Activated CD8-positive, alpha-beta T cell treated with anti-CD3 and anti-CD28 coated beads, Interleukin-2, amount 10 ng/mL, durations not matched to agents 7 days and 5 days (primary cell): Measurements from ENCODE around the gene TSR3. TPM values are rescaled to one million over a fixed set of nuclear protein-coding genes. Genes with fewer than 3 reads are reported as not detected.
"Not testable (repeated sequence)": the region's sequence is repeated elsewhere in the genome, so short reads cannot be mapped to it uniquely, and the experiment has no call there.

Source experiments
- ATAC-seq: fragments of 150-1000 bp; cut with Tn5 transposase; one replicate; pipeline ENCODE4 v1.10.0; 2021; ENCODE audit warnings: moderate library complexity
- CTCF ChIA-PET: fragments of 350-600 bp; sonication (Branson Sonifier 250); formaldehyde crosslinking; loops from one replicate; lab custom pipeline; 2021; ENCODE audit warnings: antibody characterized with exemption; lab: Charles Lee
- POLR2A ChIA-PET: fragments of 350-600 bp; sonication (Branson Sonifier 250); formaldehyde crosslinking; loops from one replicate; lab custom pipeline; 2021; ENCODE audit warnings: antibody characterized with exemption; lab: Charles Lee
- DNase-seq: peaks from one replicate; pipeline ENCODE4 v3.0.0-alpha.2; 2020
- H3K27ac Mint-ChIP-seq: one replicate; pipeline ENCODE4 v1.8.0; 2021; ENCODE audit warnings: mild to moderate bottlenecking, mixed read lengths
- H3K27me3 Mint-ChIP-seq: one replicate; pipeline ENCODE4 v1.8.0; 2021; ENCODE audit warnings: low read depth, mixed read lengths
- H3K36me3 Mint-ChIP-seq: one replicate; pipeline ENCODE4 v1.8.0; 2021; ENCODE audit warnings: low read depth, mixed read lengths
- H3K4me1 Mint-ChIP-seq: one replicate; pipeline ENCODE4 v1.8.0; 2021; ENCODE audit warnings: low read depth, mixed read lengths
- H3K4me3 Mint-ChIP-seq: one replicate; pipeline ENCODE4 v1.8.0; 2021; ENCODE audit warnings: mild to moderate bottlenecking, mixed read lengths
- H3K9me3 Mint-ChIP-seq: one replicate; pipeline ENCODE4 v1.8.0; 2022; ENCODE audit warnings: mixed read lengths; ENCODE audit not compliant: insufficient read depth
- total RNA-seq, 2 experiments: library from RNA; stranded (reverse); gene quantifications; one replicate each; pipeline ENCODE4 v1.2.3, GENCODE V29; 2021

TSR3 gene
- total RNA-seq, 2 experiments from 2014 or later = 48.5 to 50.7 TPM

GRCh38 chr16:1333149-1333812, 18.4 kb downstream of the TSR3 start, which contains the start of gene BAIAP3:
Gene BAIAP3 (plus strand): TSS chr16:1333645. CDS start chr16:1338550, 4,905 bp downstream.
- POLR2A ChIA-PET = interaction anchor here (1.5 to 3.0 kb wide), 3 partner anchors 18 to 24 kb away, joined by 3 to 15 read pairs (median 3); partner anchors contain the start of gene UBE2I
- peak within 1 kb of the TSS; percentile 36 for H3K4me3 Mint-ChIP-seq
- ATAC-seq (peak; percentile 55), DNase-seq (peak; percentile 60)
- H3K27ac Mint-ChIP-seq = no peak within 1 kb of the TSS
- H3K36me3 Mint-ChIP-seq = no peaks in the 10 kb centered on the region
- peaks cover 30% of the 10 kb centered on the region for H3K27me3 Mint-ChIP-seq
- H3K4me1 Mint-ChIP-seq = peaks cover 15% of the 10 kb centered on the region
- CTCF ChIA-PET = interaction anchor here (1.0 kb wide), 1 partner anchor 33 kb away, joined by 3 read pairs; no protein-coding TSS in a partner anchor
- no peaks in the 10 kb centered on the region for H3K9me3 Mint-ChIP-seq

GRCh38 chr16:1332618-1333148, 19.0 kb downstream of the TSR3 start:
- no peaks in the 10 kb centered on the region for H3K36me3 Mint-ChIP-seq

GRCh38 chr16:1331712-1332617, 19.7 kb downstream of the TSR3 start:
- Mint-ChIP-seq H3K36me3 (no peaks in the 10 kb centered on the region), H3K4me3 (peak overlapping the region; percentile 17), H3K27ac (no peak overlapping the region), H3K9me3 (no peaks in the 10 kb centered on the region), H3K27me3 (peaks cover 30% of the 10 kb centered on the region), H3K4me1 (peaks cover 15% of the 10 kb centered on the region)
- DNase-seq (peak; percentile 86), ATAC-seq (peak; percentile 65)
- POLR2A ChIA-PET = interaction anchor here (0.6 to 3.0 kb wide), 5 partner anchors 11 to 346 kb away, joined by 3 to 15 read pairs (median 5); partner anchors contain the start of genes JPT2 and UBE2I
- CTCF ChIA-PET = interaction anchor here (1.0 to 2.0 kb wide), 2 partner anchors 11 to 31 kb away, joined by 3 to 8 read pairs; no protein-coding TSS in a partner anchor

More at GRCh38 chr16:1332618-1333148, 19.0 kb downstream of the TSR3 start:
- Mint-ChIP-seq H3K27me3 (peaks cover 30% of the 10 kb centered on the region), H3K4me1 (peaks cover 15% of the 10 kb centered on the region), H3K27ac (no peak overlapping the region), H3K9me3 (no peaks in the 10 kb centered on the region), H3K4me3 (peak overlapping the region; percentile 36)
- ChIA-PET POLR2A (interaction anchor here (1.3 to 3.0 kb wide), 4 partner anchors 10 to 23 kb away, joined by 3 to 15 read pairs (median 4); partner anchors contain the start of gene UBE2I), CTCF (interaction anchor here (1.0 to 2.0 kb wide), 2 partner anchors 10 to 32 kb away, joined by 3 to 8 read pairs; no protein-coding TSS in a partner anchor)
- no peak for DNase-seq
- ATAC-seq = no peak

- Mint-ChIP-seq H3K27ac (no peak overlapping the region), H3K4me1 (peaks cover 15% of the 10 kb centered on the region), H3K27me3 (peaks cover 27% of the 10 kb centered on the region), H3K36me3 (peaks cover 3% of the 10 kb centered on the region), H3K4me3 (no peak overlapping the region), H3K9me3 (no peaks in the 10 kb centered on the region)
- ChIA-PET CTCF (interaction anchor here (1.2 to 2.0 kb wide), 2 partner anchors 11 to 19 kb away, joined by 3 to 8 read pairs; no protein-coding TSS in a partner anchor), POLR2A (interaction anchor here (0.6 to 3.0 kb wide), 5 partner anchors 11 to 347 kb away, joined by 3 to 15 read pairs (median 5); partner anchors contain the start of genes JPT2 and UBE2I)
- ATAC-seq (no peak), DNase-seq (no peak)
These were observed 20.6 kb downstream of the TSR3 start for GRCh38 chr16:1330931-1331711.

- Mint-ChIP-seq H3K27ac (no peak overlapping the region), H3K27me3 (peaks cover 22% of the 10 kb centered on the region), H3K4me3 (no peak overlapping the region), H3K36me3 (peaks cover 4% of the 10 kb centered on the region), H3K4me1 (peaks cover 15% of the 10 kb centered on the region), H3K9me3 (no peaks in the 10 kb centered on the region)
- ChIA-PET CTCF (interaction anchor here (1.2 to 2.0 kb wide), 2 partner anchors 12 to 19 kb away, joined by 3 to 8 read pairs; no protein-coding TSS in a partner anchor), POLR2A (interaction anchor here (1.3 to 3.0 kb wide), 2 partner anchors 20 to 21 kb away, joined by 4 to 15 read pairs; partner anchors contain the start of gene UBE2I)
- DNase-seq (no peak), ATAC-seq (no peak)
These were observed 21.3 kb downstream of the TSR3 start for GRCh38 chr16:1330260-1330914.

GRCh38 chr16:1328961-1329360, 22.7 kb downstream of the TSR3 start:
- POLR2A ChIA-PET = interaction anchor here (1.2 kb wide), 1 partner anchor 18 kb away, joined by 3 read pairs; no protein-coding TSS in a partner anchor
- DNase-seq, H3K27ac Mint-ChIP-seq, CTCF ChIA-PET, H3K9me3 Mint-ChIP-seq, ATAC-seq, H3K4me3 Mint-ChIP-seq: not testable (repeated sequence)
- peaks cover 10% of the 10 kb centered on the region for H3K36me3 Mint-ChIP-seq
- peaks cover 13% of the 10 kb centered on the region for H3K27me3 Mint-ChIP-seq
- peaks cover 15% of the 10 kb centered on the region for H3K4me1 Mint-ChIP-seq

- Mint-ChIP-seq H3K4me1 (peaks cover 15% of the 10 kb centered on the region), H3K27me3 (peaks cover 13% of the 10 kb centered on the region), H3K36me3 (peaks cover 16% of the 10 kb centered on the region)
- CTCF ChIA-PET, POLR2A ChIA-PET, ATAC-seq, H3K27ac Mint-ChIP-seq, H3K4me3 Mint-ChIP-seq, DNase-seq, H3K9me3 Mint-ChIP-seq: not testable (repeated sequence)
These were observed 23.5 kb downstream of the TSR3 start for GRCh38 chr16:1328136-1328535.

GRCh38 chr16:1327619-1327947, 24.1 kb downstream of the TSR3 start:
- POLR2A ChIA-PET = no interaction called here
- CTCF ChIA-PET = no interaction called here
- H3K9me3 Mint-ChIP-seq = no peaks in the 10 kb centered on the region
- DNase-seq (no peak), ATAC-seq (no peak)
- no peak overlapping the region for H3K27ac Mint-ChIP-seq
- no peak overlapping the region for H3K4me3 Mint-ChIP-seq
- H3K27me3 Mint-ChIP-seq = peaks cover 10% of the 10 kb centered on the region
- peaks cover 16% of the 10 kb centered on the region for H3K36me3 Mint-ChIP-seq
- peaks cover 12% of the 10 kb centered on the region for H3K4me1 Mint-ChIP-seq

- no peak overlapping the region for H3K4me3 Mint-ChIP-seq
- ChIA-PET CTCF (no interaction called here), POLR2A (interaction anchor here (0.7 kb wide), 1 partner anchor 18 kb away, joined by 3 read pairs; the partner anchor contains the start of gene UBE2I)
- H3K9me3 Mint-ChIP-seq = no peaks in the 10 kb centered on the region
- no peak for DNase-seq
- ATAC-seq = no peak
- peaks cover 5% of the 10 kb centered on the region for H3K27me3 Mint-ChIP-seq
- H3K36me3 Mint-ChIP-seq = peaks cover 18% of the 10 kb centered on the region
- no peak overlapping the region for H3K27ac Mint-ChIP-seq
- peaks cover 9% of the 10 kb centered on the region for H3K4me1 Mint-ChIP-seq
These were observed 24.6 kb downstream of the TSR3 start for GRCh38 chr16:1326946-1327618.

GRCh38 chr16:1326391-1326790, 25.3 kb downstream of the TSR3 start:
- H3K27ac Mint-ChIP-seq = no peak overlapping the region
- POLR2A ChIA-PET = interaction anchor here (0.7 kb wide), 1 partner anchor 17 kb away, joined by 3 read pairs; the partner anchor contains the start of gene UBE2I
- ATAC-seq (no peak), DNase-seq (no peak)
- CTCF ChIA-PET = no interaction called here
- H3K4me1 Mint-ChIP-seq = peaks cover 2% of the 10 kb centered on the region
- no peaks in the 10 kb centered on the region for H3K9me3 Mint-ChIP-seq
- no peaks in the 10 kb centered on the region for H3K27me3 Mint-ChIP-seq
- H3K36me3 Mint-ChIP-seq = peaks cover 23% of the 10 kb centered on the region
- no peak overlapping the region for H3K4me3 Mint-ChIP-seq
